HG03097 (cell line): ENCODE results near the gene RTN4R.
"Not testable (repeated sequence)": the region's sequence is repeated elsewhere in the genome, so short reads cannot be mapped to it uniquely, and the experiment has no call there.

Experiments used
- ATAC-seq: cut with Tn5 transposase; IDR thresholded peaks from one replicate; pipeline ENCODE4 v1.9.1; 2021; ENCODE audit not compliant: unreplicated experiment, low FRiP score

The RTN4R gene

GRCh38 chr22:20289182-20290044 lies 21.3 kb upstream of the RTN4R start:
- not testable (repeated sequence) for ATAC-seq

GRCh38 chr22:20286784-20287423 lies 18.8 kb upstream of the RTN4R start:
- ATAC-seq, result not testable (repeated sequence)

GRCh38 chr22:20286312-20286660 lies 18.2 kb upstream of the RTN4R start:
- ATAC-seq, result not testable (repeated sequence)

DNA sequence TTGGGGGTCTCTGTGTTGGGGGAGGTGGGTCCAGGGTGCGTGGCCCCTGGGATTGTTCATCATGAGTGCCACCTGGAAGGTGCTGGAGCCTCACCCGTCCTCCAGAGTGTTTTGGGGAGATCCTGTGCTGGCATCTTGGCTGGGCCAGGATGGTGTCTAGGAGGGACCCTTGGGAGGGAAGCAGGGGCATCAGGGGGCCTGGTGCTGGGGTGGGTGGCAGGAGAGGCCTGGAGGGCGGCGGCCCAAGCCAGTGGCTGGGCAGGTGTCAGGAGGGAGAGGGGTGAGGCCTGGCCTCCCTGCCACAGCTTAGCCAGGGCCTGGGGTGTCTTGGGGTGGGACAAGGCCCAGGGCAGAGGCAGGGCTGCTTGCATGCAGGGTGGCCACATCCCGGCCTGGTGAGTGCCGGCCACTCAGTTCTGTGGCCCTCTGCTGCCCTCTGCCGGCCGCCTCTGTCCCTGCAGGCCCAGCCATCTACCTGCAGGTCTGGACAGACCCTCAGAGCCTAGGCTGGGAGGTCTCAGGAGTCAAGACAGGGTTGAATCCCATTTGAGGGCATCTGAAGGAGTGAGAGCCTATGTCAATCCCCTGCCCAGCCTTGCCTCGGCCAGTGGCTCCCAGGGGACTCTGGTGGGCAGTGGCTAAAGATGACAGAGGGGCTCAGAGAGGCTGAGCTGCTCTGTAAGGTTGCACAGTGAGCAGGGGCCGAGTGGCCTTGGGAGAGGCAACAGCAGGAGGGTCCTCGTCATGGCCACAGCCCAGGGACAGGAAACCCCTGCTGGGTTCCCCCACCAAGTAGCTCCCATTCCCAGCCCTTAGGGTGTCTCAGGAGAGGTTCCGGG lies 17.6 kb upstream of the RTN4R start:
- ATAC-seq, result not testable (repeated sequence)

GRCh38 chr22:20284471-20285086 lies 16.5 kb upstream of the RTN4R start:
- no peak for ATAC-seq

- no peak for ATAC-seq
Observed at GRCh38 chr22:20283674-20284066, 15.6 kb upstream of the RTN4R start.

GRCh38 chr22:20282901-20283673 lies 15.0 kb upstream of the RTN4R start:
- ATAC-seq, result no peak

DNA sequence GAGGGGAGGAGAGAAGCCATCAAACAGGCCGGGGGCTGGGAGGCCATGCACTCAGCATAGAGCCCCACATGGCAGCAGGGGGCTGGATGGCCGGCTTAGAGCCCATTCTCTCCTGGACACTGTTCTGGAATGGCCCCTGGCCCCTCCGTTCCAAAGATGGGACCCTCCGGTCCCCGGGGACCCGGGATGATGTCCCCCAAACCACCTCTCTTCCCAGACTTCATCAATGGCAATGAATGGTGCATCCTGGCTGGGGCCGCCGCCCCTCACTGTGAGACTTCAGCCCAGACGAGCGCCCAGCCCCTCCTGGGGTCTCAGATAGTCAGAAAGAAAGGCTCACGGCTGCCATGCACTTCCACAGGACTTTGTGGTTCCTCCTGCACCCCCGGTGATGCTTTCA lies 13.8 kb upstream of the RTN4R start:
- no peak for ATAC-seq

DNA sequence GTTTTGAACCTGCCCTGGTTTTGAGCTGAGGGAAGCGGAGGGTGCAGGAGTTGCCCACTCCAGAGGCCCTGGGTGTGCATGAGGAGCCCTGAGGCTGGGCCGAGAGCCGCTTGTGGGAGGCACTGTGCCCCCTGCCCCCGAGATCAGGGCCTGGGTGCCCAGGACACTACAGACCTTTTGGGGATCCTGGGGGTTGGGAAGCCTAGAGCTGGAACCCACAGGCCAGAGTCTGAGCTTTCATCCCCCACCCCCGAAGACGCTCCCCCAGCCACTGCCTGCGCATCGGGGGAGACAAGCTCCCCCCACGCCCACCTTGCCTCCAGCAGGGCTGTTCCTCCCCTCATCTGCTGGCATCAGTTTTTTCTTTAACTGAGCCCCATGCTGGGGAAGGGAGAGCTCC lies 13.4 kb upstream of the RTN4R start:
- ATAC-seq, result not testable (repeated sequence)

DNA sequence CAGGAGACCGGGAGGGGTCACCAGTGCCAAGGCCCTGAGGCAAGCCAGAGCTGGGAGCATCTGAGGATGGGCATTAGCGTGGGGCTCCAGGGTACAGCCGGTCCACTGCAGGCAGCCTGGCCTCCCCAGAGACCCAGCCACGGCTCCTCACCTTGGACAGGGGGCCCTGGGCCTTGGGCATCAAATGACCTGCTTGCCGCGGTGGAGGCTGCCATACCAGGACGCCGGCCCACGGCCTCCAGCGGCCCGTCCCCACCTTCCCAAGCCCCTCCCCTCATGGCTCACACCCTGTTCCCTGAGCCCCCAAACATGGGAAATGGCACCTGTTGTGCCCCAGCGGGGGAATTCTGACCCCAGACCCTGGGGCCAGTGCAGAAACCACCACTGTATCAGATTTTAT lies 12.7 kb upstream of the RTN4R start:
- no peak for ATAC-seq

DNA sequence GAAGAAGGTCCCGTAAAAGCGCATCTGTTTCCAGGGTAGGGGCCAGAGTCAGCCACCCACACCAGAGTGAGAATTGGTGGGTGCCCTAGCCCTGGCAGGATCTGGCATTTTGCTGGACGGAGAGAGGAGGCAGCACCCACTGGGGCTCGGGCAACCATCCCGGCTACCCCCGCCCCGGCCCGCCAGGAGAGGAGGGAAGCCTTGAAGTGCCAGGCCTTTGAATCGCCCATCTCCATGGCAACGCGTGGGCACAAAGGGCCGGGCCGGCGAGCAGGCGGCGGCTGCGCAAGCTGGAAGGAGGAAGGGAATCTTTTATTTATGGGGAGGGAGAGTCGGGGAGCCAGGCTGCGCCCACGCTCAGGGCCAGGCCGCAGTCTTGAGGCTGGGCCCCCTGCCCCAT lies 12.0 kb upstream of the RTN4R start:
- not testable (repeated sequence) for ATAC-seq

DNA sequence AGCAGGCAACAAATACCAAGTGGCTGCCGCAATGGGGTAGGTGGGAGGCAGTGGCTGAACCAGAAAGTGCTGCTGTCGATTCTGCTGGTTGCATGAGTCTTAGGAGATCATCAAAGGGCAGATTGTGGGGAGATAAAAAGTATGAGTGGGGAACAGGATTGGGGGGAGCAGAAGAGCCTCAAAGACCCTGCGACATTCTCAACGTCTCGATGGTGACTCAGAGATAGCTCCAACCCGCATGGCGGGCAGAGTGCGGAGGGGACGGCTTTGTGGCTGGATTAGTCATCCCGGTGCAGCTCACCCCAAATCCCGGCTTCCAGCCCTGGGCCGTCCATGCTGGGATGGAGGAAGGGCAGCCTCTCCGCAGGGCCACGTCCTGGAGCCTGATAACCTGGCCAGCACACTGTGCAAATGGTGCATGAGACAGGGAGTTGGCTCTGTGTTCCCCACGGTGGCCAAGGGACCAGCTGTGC lies 11.6 kb upstream of the RTN4R start:
- no peak for ATAC-seq

- ATAC-seq, result not testable (repeated sequence)
Observed at GRCh38 chr22:20278726-20279490, 10.8 kb upstream of the RTN4R start.

DNA sequence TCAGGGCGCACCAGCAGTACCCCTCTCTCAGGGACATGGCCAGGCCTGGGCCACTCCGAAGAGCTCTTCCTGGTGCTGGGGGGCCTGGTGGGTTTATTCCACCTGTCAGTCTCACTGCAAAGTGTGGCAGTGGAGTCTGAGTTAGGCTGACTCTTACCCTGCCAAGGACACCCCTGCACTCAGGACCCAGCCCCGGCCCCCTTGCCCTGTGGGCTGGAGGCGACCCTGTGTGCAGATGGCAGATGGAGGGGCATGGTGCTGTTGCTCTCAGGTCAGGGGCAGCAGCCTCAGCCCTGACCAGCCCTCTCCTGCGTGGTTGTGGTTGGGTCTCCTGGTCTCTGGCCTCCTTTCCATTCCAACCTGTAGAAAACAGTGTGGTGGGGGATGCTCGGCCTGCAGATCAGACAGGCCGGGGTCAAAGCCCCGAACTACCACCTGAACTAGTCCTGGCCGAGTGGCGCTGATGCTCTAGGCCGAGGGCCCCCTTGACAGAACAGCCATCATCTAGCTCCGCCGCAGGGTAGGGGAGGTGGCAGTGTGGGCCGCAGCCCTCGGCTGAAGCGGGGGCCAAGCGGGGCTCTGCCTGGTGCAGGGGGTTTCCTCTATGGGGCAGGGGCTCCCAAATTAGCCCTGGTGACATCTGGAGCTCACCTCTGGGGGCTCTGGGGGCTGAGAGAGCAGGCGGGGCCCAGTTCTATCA lies 10.0 kb upstream of the RTN4R start:
- ATAC-seq, result not testable (repeated sequence)

- no peak for ATAC-seq
Observed at GRCh38 chr22:20276468-20276867, 8.3 kb upstream of the RTN4R start.

GRCh38 chr22:20275836-20276235 lies 7.7 kb upstream of the RTN4R start:
- ATAC-seq, result no peak

DNA sequence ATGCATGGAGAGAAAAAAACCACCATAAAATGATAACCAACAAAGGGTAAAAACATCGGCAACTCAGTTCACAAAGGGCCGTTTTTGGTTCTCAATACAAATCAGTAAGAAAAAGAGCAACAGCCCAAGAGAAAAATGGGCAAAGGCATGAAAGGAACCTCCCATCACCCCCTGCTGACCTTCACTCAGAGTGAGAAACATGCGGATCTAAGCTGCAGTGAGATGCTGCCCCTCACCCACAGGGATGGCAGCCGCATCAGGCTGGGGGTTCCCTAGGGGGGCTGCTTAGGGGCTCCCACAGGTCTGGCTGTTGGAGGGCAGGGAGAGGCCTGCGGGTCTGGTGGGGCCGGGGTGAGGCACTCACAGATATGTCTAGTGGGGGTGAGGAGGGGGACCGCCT lies 7.2 kb upstream of the RTN4R start:
- not testable (repeated sequence) for ATAC-seq

DNA sequence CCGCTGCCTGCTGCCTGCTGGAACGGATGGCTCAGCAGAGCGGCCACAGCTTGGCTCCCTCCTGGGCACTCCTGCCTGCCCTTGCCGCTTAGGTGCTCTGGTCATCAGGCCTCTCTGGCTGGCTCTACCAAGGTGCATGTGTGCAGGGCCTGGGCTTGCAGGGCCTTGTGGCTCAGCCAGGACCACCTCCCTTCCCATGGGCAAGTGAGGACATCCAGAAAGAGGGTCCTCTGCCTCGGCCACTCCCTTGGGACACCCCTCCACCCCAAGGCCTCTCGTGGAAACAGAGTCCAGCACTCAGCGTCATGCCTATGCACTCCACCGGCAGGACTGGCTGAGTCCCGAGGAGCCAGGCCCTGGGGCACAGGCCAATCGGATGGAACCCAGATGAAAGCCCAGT lies 6.3 kb upstream of the RTN4R start:
- not testable (repeated sequence) for ATAC-seq

DNA sequence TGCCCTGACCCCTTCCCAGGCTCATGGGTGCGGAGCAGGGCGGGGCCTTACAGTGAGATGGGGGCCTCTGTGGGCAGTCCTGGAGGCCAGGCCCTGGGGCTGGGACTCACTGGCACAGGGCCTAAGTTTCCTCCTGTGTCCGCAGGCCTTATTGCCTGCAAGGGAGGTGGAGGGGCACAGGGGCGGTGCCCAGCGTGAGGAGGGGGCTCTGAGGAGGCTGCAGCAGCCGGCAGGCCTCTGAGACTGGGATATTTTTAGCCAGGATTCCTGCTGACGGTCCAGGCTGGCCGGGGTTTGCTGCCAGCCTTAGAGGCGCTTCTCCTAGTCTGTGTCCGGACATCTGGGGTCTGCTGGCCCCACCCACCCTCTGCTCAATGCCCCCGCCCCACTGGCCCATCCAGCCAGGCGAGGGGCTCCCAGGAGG lies 5.7 kb upstream of the RTN4R start:
- no peak for ATAC-seq
